M059J (cell line): ENCODE measurements around the gene ZNFX1. TPM values are rescaled to one million over a fixed set of nuclear protein-coding genes. Genes with fewer than 3 reads are reported as not detected.
"Not testable (repeated sequence)": the region's sequence is repeated elsewhere in the genome, so short reads cannot be mapped to it uniquely, and the experiment has no call there.

Source experiments
- DNase-seq: peaks from one replicate; pipeline ENCODE4 v3.0.0-alpha.2; 2012; ENCODE audit warnings: low read depth
- total RNA-seq: library from RNA; depleted of rRNA; stranded (reverse); fragments of >200 nt; shearing (Covaris generic); gene quantifications from 2 replicates; pipeline ENCODE4 v1.2.3, GENCODE V29; 2014; rRNA removed

ZNFX1 gene
- total RNA-seq: 104 and 156 TPM in 2 replicates

- peak; percentile 99 for DNase-seq
Measured at GRCh38 chr20:49278036-49278817, at the start of gene ZNFX1. Gene ZNFX1, minus strand, starts transcription at chr20:49278057. Its CDS starts 2,218 bp downstream, at chr20:49275839.

- DNase-seq: peak; percentile 25
Measured at GRCh38 chr20:49326026-49326425, 48.2 kb upstream of the ZNFX1 start.

GRCh38 chr20:49324306-49324705, 46.4 kb upstream of the ZNFX1 start:
- no peak for DNase-seq

- DNase-seq: peak; percentile 76
Measured at GRCh38 chr20:49323622-49324238, 45.9 kb upstream of the ZNFX1 start.

- peak; percentile 74 for DNase-seq
Measured at GRCh38 chr20:49320460-49320859, 42.6 kb upstream of the ZNFX1 start.

GRCh38 chr20:49319208-49319809, 41.5 kb upstream of the ZNFX1 start:
- no peak for DNase-seq

GRCh38 chr20:49318430-49319207, 40.8 kb upstream of the ZNFX1 start:
- no peak for DNase-seq

- DNase-seq: no peak
Measured at GRCh38 chr20:49318091-49318429, 40.2 kb upstream of the ZNFX1 start.

GRCh38 chr20:49316704-49317103, 38.8 kb upstream of the ZNFX1 start:
- DNase-seq: no peak

- no peak for DNase-seq
Measured at GRCh38 chr20:49315580-49315979, 37.7 kb upstream of the ZNFX1 start.

GRCh38 chr20:49314052-49314451, 36.2 kb upstream of the ZNFX1 start:
- not testable (repeated sequence) for DNase-seq

GRCh38 chr20:49313283-49313682, 35.4 kb upstream of the ZNFX1 start:
- no peak for DNase-seq

GRCh38 chr20:49312661-49313060, 34.8 kb upstream of the ZNFX1 start:
- no peak for DNase-seq

- DNase-seq: peak; percentile 29
Measured at GRCh38 chr20:49310705-49311104, 32.8 kb upstream of the ZNFX1 start.

- DNase-seq: peak; percentile 33
Measured at GRCh38 chr20:49308875-49309274, 31.0 kb upstream of the ZNFX1 start.

GRCh38 chr20:49306903-49307620, 29.2 kb upstream of the ZNFX1 start:
- no peak for DNase-seq

- peak; percentile 79 for DNase-seq
Measured at GRCh38 chr20:49303065-49303552, 25.3 kb upstream of the ZNFX1 start.

- DNase-seq: no peak
Measured at GRCh38 chr20:49297605-49298530, 20.0 kb upstream of the ZNFX1 start.

- DNase-seq: not testable (repeated sequence)
Measured at GRCh38 chr20:49294002-49294654, 16.3 kb upstream of the ZNFX1 start.

- no peak for DNase-seq
Measured at GRCh38 chr20:49293122-49293521, 15.3 kb upstream of the ZNFX1 start.
